ENCODE results near the gene LCE1B.

Gene LCE1B

GRCh38 chr1:152811671-152812070 is at the start of gene LCE1B:
LCE1B (plus strand) TSS chr1:152811971; CDS start chr1:152812447, 476 bp downstream.
- no peak for DNase-seq

GRCh38 chr1:152768847-152769533 is 42.8 kb upstream of the LCE1B start:
- DNase-seq: no peak

- no peak for DNase-seq
These were observed 41.4 kb upstream of the LCE1B start for GRCh38 chr1:152770411-152770810.

GRCh38 chr1:152774875-152775274 is 36.9 kb upstream of the LCE1B start, which contains the start of gene LCE1F:
LCE1F (plus strand) TSS chr1:152775140; CDS start chr1:152776372, 1,232 bp downstream.
- no peak for DNase-seq

- DNase-seq: no peak
These were observed 35.4 kb upstream of the LCE1B start for GRCh38 chr1:152776361-152776760.

- peak; percentile 12 for DNase-seq
These were observed 34.1 kb upstream of the LCE1B start for GRCh38 chr1:152777510-152778137.

GRCh38 chr1:152783095-152783494 is 28.7 kb upstream of the LCE1B start:
- DNase-seq: no peak

GRCh38 chr1:152786077-152786476 is 25.7 kb upstream of the LCE1B start, which contains the start of gene LCE1E:
LCE1E (plus strand) TSS chr1:152786257; CDS start chr1:152787300, 1,043 bp downstream.
- DNase-seq: no peak

- DNase-seq: no peak
These were observed 16.1 kb upstream of the LCE1B start for GRCh38 chr1:152795686-152796085.

- no peak for DNase-seq
These were observed 15.3 kb upstream of the LCE1B start, which contains the start of gene LCE1D for GRCh38 chr1:152796421-152796820. LCE1D (plus strand) TSS chr1:152796721; CDS start chr1:152797795, 1,074 bp downstream.

GRCh38 chr1:152801333-152801732 is 10.4 kb upstream of the LCE1B start:
- DNase-seq: no peak

GRCh38 chr1:152806576-152806975 is 5.2 kb upstream of the LCE1B start, which contains the start of gene LCE1C:
LCE1C (minus strand) TSS chr1:152806651; CDS start chr1:152805478, 1,173 bp downstream.
- DNase-seq: no peak

- no peak for DNase-seq
These were observed 721 bp upstream of the LCE1B start for GRCh38 chr1:152811050-152811449.

GRCh38 chr1:152817309-152817708 is 5.5 kb downstream of the LCE1B start:
- no peak for DNase-seq

- DNase-seq: no peak
These were observed 11.5 kb downstream of the LCE1B start for GRCh38 chr1:152823294-152823693.

- DNase-seq: no peak
These were observed 13.2 kb downstream of the LCE1B start for GRCh38 chr1:152824964-152825363.

GRCh38 chr1:152827173-152827572 is 15.4 kb downstream of the LCE1B start, which contains the start of gene LCE1A:
LCE1A (plus strand) TSS chr1:152827473; CDS start chr1:152827473, 0 bp downstream.
- DNase-seq: no peak

GRCh38 chr1:152836870-152837269 is 25.1 kb downstream of the LCE1B start:
- no peak for DNase-seq

GRCh38 chr1:152842556-152842955 is 30.8 kb downstream of the LCE1B start, which contains the start of gene LCE6A:
LCE6A (plus strand) TSS chr1:152842856; CDS start chr1:152843521, 665 bp downstream.
- no peak for DNase-seq

GRCh38 chr1:152855661-152856060 is 43.9 kb downstream of the LCE1B start:
- DNase-seq: no peak

GRCh38 chr1:152858062-152858461 is 46.3 kb downstream of the LCE1B start:
- no peak for DNase-seq

GRCh38 chr1:152859696-152860095 is 47.9 kb downstream of the LCE1B start, which contains the start of gene LCE7A:
LCE7A (plus strand) TSS chr1:152859996; CDS start chr1:152860698, 702 bp downstream.
- no peak for DNase-seq

GRCh38 chr1:152860129-152860528 is 48.4 kb downstream of the LCE1B start:
- DNase-seq: no peak

GRCh38 chr1:152861374-152861773 is 49.6 kb downstream of the LCE1B start:
- no peak for DNase-seq

Measured in inflammatory macrophage treated with lipopolysaccharide for 4 hours (primary cell).